Measurements from ENCODE around the gene FLOT1. TPM values are rescaled to one million over a fixed set of nuclear protein-coding genes. Genes with fewer than 3 reads are reported as not detected.
A peak's percentile ranks its signal among the peaks of the same experiment; 100 is the strongest.

FLOT1 gene
- total and polyA plus RNA-seq, 2 of the 13 experiments (the other 11 are each of a cell fraction or from before 2014, with no cell fraction given): 82.3 to 130 TPM

DNA sequence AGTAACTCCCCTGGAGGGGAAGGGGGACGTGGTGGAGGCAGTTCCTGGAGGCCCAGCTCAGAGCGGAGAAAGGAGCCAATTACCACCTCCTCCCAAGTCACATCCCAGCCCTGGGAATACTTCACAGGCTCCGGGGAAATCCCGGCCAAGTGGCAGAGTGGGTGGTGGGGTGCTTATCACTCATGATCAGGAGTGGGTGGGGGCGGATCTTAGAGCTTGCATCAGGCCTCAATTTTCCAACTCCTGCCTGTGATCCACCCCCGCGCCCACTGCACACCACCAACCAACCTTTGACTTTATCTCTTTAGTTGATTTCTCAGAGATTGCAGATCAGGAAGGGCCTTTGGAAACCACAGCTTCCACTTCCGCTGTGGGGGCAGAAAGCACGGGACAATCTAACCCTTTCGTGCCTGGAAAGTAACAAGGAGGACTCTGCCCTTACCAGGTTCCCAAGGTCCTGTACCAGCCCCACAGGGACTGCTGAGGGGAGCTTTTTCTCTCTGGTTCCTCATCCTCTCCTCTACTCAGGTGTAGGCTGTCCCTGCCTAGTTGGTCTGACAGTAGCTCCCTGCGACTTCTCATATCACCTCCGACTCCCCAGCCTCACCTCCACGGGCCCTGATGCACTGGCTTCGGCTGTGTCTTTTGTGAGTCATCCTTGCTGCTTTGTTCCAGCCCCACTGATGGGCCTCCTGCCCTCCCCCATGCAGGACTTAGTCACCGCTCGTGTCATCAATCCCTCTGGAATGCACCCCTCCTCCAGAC, 26.8 kb upstream of the FLOT1 start (continued):
- no peak for TF ChIP-seq ZNF10 (CRISPR knock-in tag; IDR thresholded peaks at IDR 0.05; ENCODE audit: borderline replicate concordance, low read depth)
- TF ChIP-seq, protein P1, sequence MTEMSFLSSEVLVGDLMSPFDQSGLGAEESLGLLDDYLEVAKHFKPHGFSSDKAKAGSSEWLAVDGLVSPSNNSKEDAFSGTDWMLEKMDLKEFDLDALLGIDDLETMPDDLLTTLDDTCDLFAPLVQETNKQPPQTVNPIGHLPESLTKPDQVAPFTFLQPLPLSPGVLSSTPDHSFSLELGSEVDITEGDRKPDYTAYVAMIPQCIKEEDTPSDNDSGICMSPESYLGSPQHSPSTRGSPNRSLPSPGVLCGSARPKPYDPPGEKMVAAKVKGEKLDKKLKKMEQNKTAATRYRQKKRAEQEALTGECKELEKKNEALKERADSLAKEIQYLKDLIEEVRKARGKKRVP (CRISPR knock-in tag; IDR thresholded peaks at IDR 0.05): peak in 1 of 2 experiments; percentile 82; a peak in 1 of 4 replicates
- TF ChIP-seq RARG (CRISPR knock-in tag; IDR thresholded peaks at IDR 0.05; ENCODE audit: low read depth): no peak
- TF ChIP-seq KLF11 (CRISPR knock-in tag; IDR thresholded peaks at IDR 0.05): 0 out of 2 replicates have a peak, but pooled peaks have one; percentile 52
- peak; percentile 93 for TF ChIP-seq MED13 (CRISPR knock-in tag; IDR thresholded peaks at IDR 0.05)
- 0 out of 2 replicates have a peak, but pooled peaks have one; percentile 88 for TF ChIP-seq ZNF790 (CRISPR knock-in tag; IDR thresholded peaks at IDR 0.05; ENCODE audit: borderline replicate concordance)
- TF ChIP-seq PAWR (CRISPR knock-in tag; IDR thresholded peaks at IDR 0.05; ENCODE audit: borderline replicate concordance): no peak
- TF ChIP-seq ZNF501 (CRISPR knock-in tag; IDR thresholded peaks at IDR 0.05): peak; percentile 47; the same call in 1 of the 2 replicates
- TF ChIP-seq ZNF33A (CRISPR knock-in tag; IDR thresholded peaks at IDR 0.05; ENCODE audit: borderline replicate concordance): no peak
- TF ChIP-seq TCF7 (IDR thresholded peaks at IDR 0.05; ENCODE audit: low read depth): peak; percentile 94
- TF ChIP-seq SCMH1 (CRISPR knock-in tag; IDR thresholded peaks at IDR 0.05; ENCODE audit: borderline replicate concordance): no peak
- peak; percentile 74; the same call in 1 of the 2 replicates for TF ChIP-seq ZNF788 (CRISPR knock-in tag; IDR thresholded peaks at IDR 0.05; ENCODE audit: borderline replicate concordance)
- TF ChIP-seq, protein P2, sequence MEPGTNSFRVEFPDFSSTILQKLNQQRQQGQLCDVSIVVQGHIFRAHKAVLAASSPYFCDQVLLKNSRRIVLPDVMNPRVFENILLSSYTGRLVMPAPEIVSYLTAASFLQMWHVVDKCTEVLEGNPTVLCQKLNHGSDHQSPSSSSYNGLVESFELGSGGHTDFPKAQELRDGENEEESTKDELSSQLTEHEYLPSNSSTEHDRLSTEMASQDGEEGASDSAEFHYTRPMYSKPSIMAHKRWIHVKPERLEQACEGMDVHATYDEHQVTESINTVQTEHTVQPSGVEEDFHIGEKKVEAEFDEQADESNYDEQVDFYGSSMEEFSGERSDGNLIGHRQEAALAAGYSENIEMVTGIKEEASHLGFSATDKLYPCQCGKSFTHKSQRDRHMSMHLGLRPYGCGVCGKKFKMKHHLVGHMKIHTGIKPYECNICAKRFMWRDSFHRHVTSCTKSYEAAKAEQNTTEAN (CRISPR knock-in tag; conservative IDR thresholded peaks at IDR 0.05): 0 out of 2 replicates have a peak, but pooled peaks have one; percentile 48
- TF ChIP-seq RXRB (CRISPR knock-in tag; IDR thresholded peaks at IDR 0.05; ENCODE audit: borderline replicate concordance): peak; percentile 81
- TF ChIP-seq ZNF121 (CRISPR knock-in tag; IDR thresholded peaks at IDR 0.05): peak; percentile 88
- TF ChIP-seq ZNF333 (CRISPR knock-in tag; IDR thresholded peaks at IDR 0.05; ENCODE audit: borderline replicate concordance): no peak
- TF ChIP-seq, protein P3, sequence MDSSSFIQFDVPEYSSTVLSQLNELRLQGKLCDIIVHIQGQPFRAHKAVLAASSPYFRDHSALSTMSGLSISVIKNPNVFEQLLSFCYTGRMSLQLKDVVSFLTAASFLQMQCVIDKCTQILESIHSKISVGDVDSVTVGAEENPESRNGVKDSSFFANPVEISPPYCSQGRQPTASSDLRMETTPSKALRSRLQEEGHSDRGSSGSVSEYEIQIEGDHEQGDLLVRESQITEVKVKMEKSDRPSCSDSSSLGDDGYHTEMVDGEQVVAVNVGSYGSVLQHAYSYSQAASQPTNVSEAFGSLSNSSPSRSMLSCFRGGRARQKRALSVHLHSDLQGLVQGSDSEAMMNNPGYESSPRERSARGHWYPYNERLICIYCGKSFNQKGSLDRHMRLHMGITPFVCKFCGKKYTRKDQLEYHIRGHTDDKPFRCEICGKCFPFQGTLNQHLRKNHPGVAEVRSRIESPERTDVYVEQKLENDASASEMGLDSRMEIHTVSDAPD (CRISPR knock-in tag; IDR thresholded peaks at IDR 0.05): peak; percentile 58; the same call in 1 of the 2 replicates
- TF ChIP-seq KLF12 (CRISPR knock-in tag; IDR thresholded peaks at IDR 0.05; ENCODE audit: borderline replicate concordance): no peak
- TF ChIP-seq, protein P4, sequence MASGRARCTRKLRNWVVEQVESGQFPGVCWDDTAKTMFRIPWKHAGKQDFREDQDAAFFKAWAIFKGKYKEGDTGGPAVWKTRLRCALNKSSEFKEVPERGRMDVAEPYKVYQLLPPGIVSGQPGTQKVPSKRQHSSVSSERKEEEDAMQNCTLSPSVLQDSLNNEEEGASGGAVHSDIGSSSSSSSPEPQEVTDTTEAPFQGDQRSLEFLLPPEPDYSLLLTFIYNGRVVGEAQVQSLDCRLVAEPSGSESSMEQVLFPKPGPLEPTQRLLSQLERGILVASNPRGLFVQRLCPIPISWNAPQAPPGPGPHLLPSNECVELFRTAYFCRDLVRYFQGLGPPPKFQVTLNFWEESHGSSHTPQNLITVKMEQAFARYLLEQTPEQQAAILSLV (CRISPR knock-in tag; IDR thresholded peaks at IDR 0.05; ENCODE audit: borderline replicate concordance): peak; percentile 72; the same call in 1 of the 2 replicates
- TF ChIP-seq ZNF772 (CRISPR knock-in tag; IDR thresholded peaks at IDR 0.05): no peak
- TF ChIP-seq, protein P5, sequence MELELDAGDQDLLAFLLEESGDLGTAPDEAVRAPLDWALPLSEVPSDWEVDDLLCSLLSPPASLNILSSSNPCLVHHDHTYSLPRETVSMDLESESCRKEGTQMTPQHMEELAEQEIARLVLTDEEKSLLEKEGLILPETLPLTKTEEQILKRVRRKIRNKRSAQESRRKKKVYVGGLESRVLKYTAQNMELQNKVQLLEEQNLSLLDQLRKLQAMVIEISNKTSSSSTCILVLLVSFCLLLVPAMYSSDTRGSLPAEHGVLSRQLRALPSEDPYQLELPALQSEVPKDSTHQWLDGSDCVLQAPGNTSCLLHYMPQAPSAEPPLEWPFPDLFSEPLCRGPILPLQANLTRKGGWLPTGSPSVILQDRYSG (CRISPR knock-in tag; IDR thresholded peaks at IDR 0.05): no peak
- no peak; the same call in 1 of the 2 replicates for TF ChIP-seq ZNF792 (CRISPR knock-in tag; IDR thresholded peaks at IDR 0.05)
